ENCODE measurements around the gene CFAP53. TPM values are rescaled to one million over a fixed set of nuclear protein-coding genes. Genes with fewer than 3 reads are reported as not detected.

Gene CFAP53
- polyA plus RNA-seq, 2 of the 4 experiments (the other 2 are of a cell fraction) = 0.54 to 0.66 TPM

- ATAC-seq (peak in 1 of 2 experiments; percentile 39; a peak in 3 of 6 replicates), DNase-seq (ENCODE audit: low read depth in 1 of 2, low spot score in 1 of 2) (no peak), FAIRE-seq (no peak)
- ChIA-PET POLR2A (interaction anchor here (0.7 to 1.4 kb wide), 2 partner anchors 26 to 50 kb away, joined by 3 to 10 read pairs; partner anchors contain the start of gene MBD1), CTCF (interaction anchor here (0.9 to 2.7 kb wide), 2 partner anchors 26 to 50 kb away, joined by 3 to 7 read pairs; no protein-coding TSS in a partner anchor)
- Histone ChIP-seq H3K4me1 (peaks cover 9% of the 10 kb centered on the region; the same call in 2 of the 3 replicates), H3K4me3 (peak overlapping the region; percentile 48), H3K4me2 (peak overlapping the region; percentile 80), H3K9me3 (peaks cover 9% of the 10 kb centered on the region; the same call in 2 of the 3 replicates), H3K27ac (peak overlapping the region; percentile 31 to 79; a peak in 3 of 6 replicates)
- TF ChIP-seq ZFP36 (IDR thresholded peaks at IDR 0.05; ENCODE audit: borderline replicate concordance, partially characterized antibody) (no peak), HMGXB4 (CRISPR knock-in tag; IDR thresholded peaks at IDR 0.05; ENCODE audit: borderline replicate concordance) (no peak), ZSCAN20 (CRISPR knock-in tag; IDR thresholded peaks at IDR 0.05) (no peak), TFCP2L1 (CRISPR knock-in tag; IDR thresholded peaks at IDR 0.05) (no peak), KDM1A (IDR thresholded peaks at IDR 0.05; ENCODE audit: low read depth) (no peak), E2F6 (IDR thresholded peaks at IDR 0.05; ENCODE audit: borderline replicate concordance, low read depth) (no peak), JUN (IDR thresholded peaks at IDR 0.05) (no peak), HOXB13 (CRISPR knock-in tag; IDR thresholded peaks at IDR 0.05; ENCODE audit: low read depth) (no peak), POLR2A (IDR thresholded peaks at IDR 0.05; ENCODE audit: low read length) (no peak), SREBF2 (IDR thresholded peaks at IDR 0.05) (no peak), RNF2 (IDR thresholded peaks at IDR 0.05; ENCODE audit: borderline replicate concordance, low read depth) (no peak), HOXA7 (CRISPR knock-in tag; IDR thresholded peaks at IDR 0.05) (no peak), CHD4 (IDR thresholded peaks at IDR 0.05; ENCODE audit: borderline replicate concordance) (no peak), ESRRA (IDR thresholded peaks at IDR 0.05; ENCODE audit: borderline replicate concordance, low read length) (no peak), MYC (IDR thresholded peaks at IDR 0.05; ENCODE audit: borderline replicate concordance, low read length) (no peak), FOXS1 (CRISPR knock-in tag; IDR thresholded peaks at IDR 0.05) (no peak), EP300 (IDR thresholded peaks at IDR 0.05) (no peak), HEYL (CRISPR knock-in tag; IDR thresholded peaks at IDR 0.05) (no peak), BHLHE40 (IDR thresholded peaks at IDR 0.05; ENCODE audit: low read depth, low read length) (no peak)
- 0% methylated on average over 2 of the region's 8 CpGs for WGBS (ENCODE audit: missing lambda C conversion rate)
These were observed 41.1 kb upstream of the CFAP53 start for GRCh38 chr18:50307400-50307737.

- WGBS (ENCODE audit: missing lambda C conversion rate) = 74% methylated on average over 8 of the region's 8 CpGs
- Histone ChIP-seq H3K27ac (peak overlapping the region in 1 of 2 experiments; percentile 79; a peak in 2 of 6 replicates), H3K4me3 (peak overlapping the region; percentile 48; the same call in 1 of the 3 replicates), H3K9me3 (peaks cover 9% of the 10 kb centered on the region; the same call in 2 of the 3 replicates), H3K4me1 (peaks cover 9% of the 10 kb centered on the region; the same call in 2 of the 3 replicates), H3K4me2 (peak overlapping the region; percentile 80)
- ATAC-seq = no peak
- ChIA-PET POLR2A (interaction anchor here (1.4 kb wide), 1 partner anchor 25 kb away, joined by 10 read pairs; the partner anchor contains the start of gene MBD1), CTCF (interaction anchor here (0.9 to 2.7 kb wide), 2 partner anchors 25 to 50 kb away, joined by 3 to 7 read pairs; no protein-coding TSS in a partner anchor)
- TF ChIP-seq CBX2 (IDR thresholded peaks at IDR 0.05; ENCODE audit: borderline replicate concordance, low read depth) (no peak), CTCF (IDR thresholded peaks at IDR 0.05) (no peak), HMGXB4 (CRISPR knock-in tag; IDR thresholded peaks at IDR 0.05; ENCODE audit: borderline replicate concordance) (no peak), MAX (IDR thresholded peaks at IDR 0.05) (no peak), HEYL (CRISPR knock-in tag; IDR thresholded peaks at IDR 0.05) (no peak), HOXB13 (CRISPR knock-in tag; IDR thresholded peaks at IDR 0.05; ENCODE audit: low read depth) (no peak), NFE2L2 (conservative IDR thresholded peaks at IDR 0.05; ENCODE audit: low read length) (no peak), GATA3 (IDR thresholded peaks at IDR 0.05; ENCODE audit: borderline replicate concordance) (no peak), RFX5 (IDR thresholded peaks at IDR 0.05) (no peak), MAFK (IDR thresholded peaks at IDR 0.05; ENCODE audit: partially characterized antibody) (no peak), HES2 (IDR thresholded peaks at IDR 0.05) (no peak), KDM5A (IDR thresholded peaks at IDR 0.05) (no peak), SREBF2 (IDR thresholded peaks at IDR 0.05) (no peak), E2F6 (IDR thresholded peaks at IDR 0.05; ENCODE audit: borderline replicate concordance, low read depth) (no peak), RCOR1 (IDR thresholded peaks at IDR 0.05; ENCODE audit: low read depth, low read length) (no peak), CBX8 (IDR thresholded peaks at IDR 0.05) (no peak), TFCP2L1 (CRISPR knock-in tag; IDR thresholded peaks at IDR 0.05) (no peak), JUNB (IDR thresholded peaks at IDR 0.05) (no peak)
- FAIRE-seq = no peak
- no peak for DNase-seq (ENCODE audit: low read depth in 1 of 2, low spot score in 1 of 2)
These were observed 40.6 kb upstream of the CFAP53 start for GRCh38 chr18:50306944-50307343.
